IMR-90 (cell line): ENCODE data around the gene RIBC1. TPM values are rescaled to one million over a fixed set of nuclear protein-coding genes. Genes with fewer than 3 reads are reported as not detected.

Experiments
- ATAC-seq: fragments of 200-7000 bp; cut with Tn5 transposase; 2 replicates; pipeline ENCODE4 v1.9.1; 2020; ENCODE audit warnings: low read depth, mild to moderate bottlenecking, moderate library complexity
- BruUV-seq: library from RNA; stranded (reverse); fragments of 400-500 nt; replicated peaks from 2 replicates; lab custom pipeline; 2021; lab: Mats Ljungman, UMichigan
- CTCF ChIA-PET: fragments of 300-600 bp; formaldehyde crosslinking; extraction: SDS; loops from one replicate; lab custom pipeline; 2021; ENCODE audit warnings: antibody characterized with exemption; lab: Yijun Ruan, JAX
- POLR2A ChIA-PET: fragments of 300-600 bp; sonication (Branson Sonifier 250); formaldehyde crosslinking; loops from one replicate; lab custom pipeline; 2022; ENCODE audit warnings: antibody characterized with exemption; ENCODE audit not compliant: unreplicated experiment; lab: Charles Lee
- DNase-seq: peaks from one replicate; pipeline ENCODE4 v3.0.0; 2013
- H2AFZ ChIP-seq: replicated peaks from 2 replicates; pipeline ENCODE3; 2013; ENCODE audit warnings: low read length, mild to moderate bottlenecking; ENCODE audit not compliant: poor library complexity
- H2AK5ac ChIP-seq: 2 replicates; pipeline ENCODE4 v1.6.1; 2013; ENCODE audit warnings: low read depth, low read length, inconsistent platforms
- H2AK9ac ChIP-seq: replicated peaks from 2 replicates; pipeline ENCODE3; 2013; ENCODE audit warnings: mild to moderate bottlenecking, low read depth, low read length, moderate library complexity; ENCODE audit not compliant: poor library complexity
- H2BK120ac ChIP-seq: 2 replicates; pipeline ENCODE4 v1.6.1; 2013; ENCODE audit warnings: low read depth, low read length, inconsistent platforms
- H2BK15ac ChIP-seq: 3 replicates; pipeline ENCODE4 v1.6.1; 2013; ENCODE audit warnings: low read depth, low read length, inconsistent platforms
- H2BK20ac ChIP-seq: 2 replicates; pipeline ENCODE4 v1.6.1; 2013; ENCODE audit warnings: low read depth, mild to moderate bottlenecking, inconsistent platforms, low read length, moderate library complexity
- H2BK5ac ChIP-seq: 2 replicates; pipeline ENCODE4 v1.6.1; 2013; ENCODE audit warnings: mild to moderate bottlenecking, low read depth, low read length, inconsistent platforms; ENCODE audit not compliant: poor library complexity, severe bottlenecking
- H3K14ac ChIP-seq: replicated peaks from 2 replicates; pipeline ENCODE4 v1.6.1; 2013; ENCODE audit warnings: low read depth, low read length, inconsistent platforms
- H3K18ac ChIP-seq: 2 replicates; pipeline ENCODE4 v1.6.1; 2013; ENCODE audit warnings: low read depth, low read length, control low read depth
- H3K23ac ChIP-seq: 2 replicates; pipeline ENCODE4 v1.6.1; 2013; ENCODE audit warnings: low read depth, low read length, inconsistent platforms
- H3K27ac ChIP-seq: 2 replicates; pipeline ENCODE4 v1.5.1; 2013; ENCODE audit warnings: mild to moderate bottlenecking, control low read depth, low read length; ENCODE audit not compliant: insufficient read depth
- H3K27me3 ChIP-seq: 2 replicates; pipeline ENCODE4 v1.6.1; 2013; ENCODE audit warnings: low read length; ENCODE audit not compliant: control insufficient read depth, insufficient read depth
- H3K36me3 ChIP-seq: 2 replicates; pipeline ENCODE4 v1.6.1; 2013; ENCODE audit warnings: low read length, mixed read lengths; ENCODE audit not compliant: control insufficient read depth, insufficient read depth
- H3K4ac ChIP-seq: 2 replicates; pipeline ENCODE4 v1.6.1; 2013; ENCODE audit warnings: low read depth, low read length, inconsistent platforms
- H3K4me1 ChIP-seq: 2 replicates; pipeline ENCODE4 v1.6.1; 2013; ENCODE audit warnings: low read length, mixed read lengths; ENCODE audit not compliant: control insufficient read depth, insufficient read depth
- H3K4me2 ChIP-seq: 2 replicates; pipeline ENCODE4 v1.6.1; 2013; ENCODE audit warnings: low read depth, mild to moderate bottlenecking, control low read depth, low read length, moderate library complexity
- H3K4me3 ChIP-seq: 2 replicates; pipeline ENCODE4 v1.5.1; 2013; ENCODE audit warnings: low read depth, mild to moderate bottlenecking, control low read depth, low read length, moderate library complexity; ENCODE audit not compliant: insufficient read depth
- H3K56ac ChIP-seq: 2 replicates; pipeline ENCODE4 v1.6.1; 2013; ENCODE audit warnings: low read length, inconsistent platforms; ENCODE audit not compliant: insufficient read depth; ENCODE audit errors: extremely low read depth
- H3K79me1 ChIP-seq, 2 experiments: 2 replicates each; pipeline ENCODE4 v1.6.1; 2013; ENCODE audit warnings: low read length in 2 of 2, inconsistent platforms in 1 of 2, low read depth in 1 of 2
- H3K9ac ChIP-seq: 2 replicates; pipeline ENCODE4 v1.6.1; 2013; ENCODE audit warnings: low read depth, low read length, control low read depth
- H3K9me1 ChIP-seq: 2 replicates; pipeline ENCODE4 v1.6.1; 2013; ENCODE audit warnings: low read length, inconsistent platforms; ENCODE audit not compliant: insufficient read depth
- H3K9me3 ChIP-seq: 2 replicates; pipeline ENCODE4 v1.6.1; 2013; ENCODE audit warnings: low read length; ENCODE audit not compliant: control insufficient read depth, insufficient read depth
- H4K20me1 ChIP-seq: 2 replicates; pipeline ENCODE4 v1.6.1; 2013; ENCODE audit warnings: low read length, inconsistent platforms; ENCODE audit not compliant: insufficient read depth
- H4K5ac ChIP-seq: 2 replicates; pipeline ENCODE4 v1.6.1; 2013; ENCODE audit warnings: mild to moderate bottlenecking, low read depth, low read length, control low read depth
- H4K8ac ChIP-seq, 2 experiments: 2 replicates each; pipeline ENCODE4 v1.6.1; 2013; ENCODE audit warnings: low read depth in 2 of 2, low read length in 2 of 2, control low read depth in 1 of 2, inconsistent platforms in 1 of 2
- H4K91ac ChIP-seq: 2 replicates; pipeline ENCODE4 v1.6.1; 2013; ENCODE audit warnings: low read depth, low read length, inconsistent platforms; ENCODE audit not compliant: insufficient read depth
- WGBS, 2 experiments: methylation state at CpG; one replicate each; pipeline versions ENCODE4 v1.1.5 to v1.1.7; 2013; ENCODE audit warnings: missing lambda C conversion rate in 2 of 2; ENCODE audit not compliant: insufficient read length in 1 of 2; ENCODE audit errors: extremely low coverage in 2 of 2; 5-methylcytosine and 5-hydroxymethylcytosine counted together
- dilution Hi-C: fragments of 300-500 bp; cut with HindIII; formaldehyde crosslinking; loops from one replicate; pipeline ENCODE4 v1.14.3; 2018; ENCODE audit warnings: low sequenced_read_pairs; ENCODE audit not compliant: unreplicated experiment
- in situ Hi-C: fragments of 300-500 bp; cut with MboI; formaldehyde crosslinking; loops from 3 replicates; pipeline ENCODE4 v1.14.3; 2019; ENCODE audit warnings: low sequenced_read_pairs, inconsistent platforms, mixed read lengths
- intact Hi-C: fragments of 100-400 bp; cut with micrococcal nuclease; formaldehyde crosslinking; loops from 2 replicates; pipeline ENCODE4 v1.10.0; 2022
- polyA plus RNA-seq, 3 experiments: library from polyadenylated mRNA; depleted of rRNA; stranded (reverse); fragments of >200 nt; gene quantifications; 2 replicates each; pipeline ENCODE4 v1.2.3, GENCODE V29; 2012; ENCODE audit warnings: low replicate concordance in 1 of 3
- total RNA-seq: library from RNA; depleted of rRNA; stranded (reverse); fragments of >200 nt; gene quantifications from 2 replicates; pipeline ENCODE4 v1.2.3, GENCODE V29; 2012
- TF ChIP-seq, protein P1 (sequence below): fragments of 150-350 bp; IDR thresholded peaks from 2 replicates; pipeline ENCODE4 v1.6.1; 2016; ENCODE audit warnings: low read depth, mild to moderate bottlenecking, low read length, moderate library complexity, borderline replicate concordance

The RIBC1 gene
- total and polyA plus RNA-seq, 2 of the 4 experiments (the other 2 are of a cell fraction): 0.31 to 0.36 TPM

DNA sequence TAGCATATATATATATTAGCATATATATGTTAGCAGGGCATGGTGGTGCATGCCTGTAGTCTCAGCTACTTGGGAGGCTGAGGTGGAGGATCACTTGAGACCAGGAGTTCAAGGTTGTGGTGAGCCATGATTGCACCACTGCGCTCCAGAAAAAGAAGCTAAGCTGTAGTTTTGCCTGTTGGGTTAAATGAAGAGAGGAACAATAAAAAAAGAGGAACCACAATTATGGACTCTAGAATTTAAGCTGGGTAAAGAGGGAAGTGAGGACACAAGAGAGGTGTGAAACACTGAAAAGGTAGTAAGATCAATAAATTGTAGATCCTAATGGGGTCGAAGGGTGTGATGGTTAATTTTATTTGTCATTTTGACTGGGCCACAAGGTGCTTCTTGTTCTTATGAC lies 52.0 kb downstream of the RIBC1 start:
- no peak overlapping the region for H2BK15ac ChIP-seq
- no peaks in the 10 kb centered on the region for H3K79me1 ChIP-seq
- H3K18ac ChIP-seq: no peak overlapping the region
- H3K4me2 ChIP-seq: no peak overlapping the region
- H4K8ac ChIP-seq: no peak overlapping the region
- peaks cover 30% of the 10 kb centered on the region for H3K27me3 ChIP-seq
- H2BK5ac ChIP-seq: no peak overlapping the region
- no peaks in the 10 kb centered on the region; the same call in 1 of the 2 replicates for H3K4me1 ChIP-seq
- BruUV-seq: no TSS peak
- H2AK9ac ChIP-seq: no peak overlapping the region
- dilution Hi-C loops: no loop called here
- H4K5ac ChIP-seq: no peak overlapping the region
- intact Hi-C loops: no loop called here
- no peak overlapping the region for H2BK120ac ChIP-seq
- no peak for ATAC-seq
- no peaks in the 10 kb centered on the region for H3K36me3 ChIP-seq
- H4K20me1 ChIP-seq: no peaks in the 10 kb centered on the region
- H3K9me1 ChIP-seq: peaks cover 3% of the 10 kb centered on the region; the same call in 1 of the 2 replicates
- no peak overlapping the region for H3K23ac ChIP-seq
- no peak overlapping the region for H2AFZ ChIP-seq
- TF ChIP-seq, protein P1, sequence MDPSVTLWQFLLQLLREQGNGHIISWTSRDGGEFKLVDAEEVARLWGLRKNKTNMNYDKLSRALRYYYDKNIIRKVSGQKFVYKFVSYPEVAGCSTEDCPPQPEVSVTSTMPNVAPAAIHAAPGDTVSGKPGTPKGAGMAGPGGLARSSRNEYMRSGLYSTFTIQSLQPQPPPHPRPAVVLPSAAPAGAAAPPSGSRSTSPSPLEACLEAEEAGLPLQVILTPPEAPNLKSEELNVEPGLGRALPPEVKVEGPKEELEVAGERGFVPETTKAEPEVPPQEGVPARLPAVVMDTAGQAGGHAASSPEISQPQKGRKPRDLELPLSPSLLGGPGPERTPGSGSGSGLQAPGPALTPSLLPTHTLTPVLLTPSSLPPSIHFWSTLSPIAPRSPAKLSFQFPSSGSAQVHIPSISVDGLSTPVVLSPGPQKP: no peak
- H3K4ac ChIP-seq: no peak overlapping the region
- no peak for DNase-seq
- H3K9me3 ChIP-seq: no peaks in the 10 kb centered on the region
- no peak overlapping the region for H2AK5ac ChIP-seq
- WGBS, 2 experiments: 80% methylated on average over 1 of the region's 2 CpGs; no CpG with 5 or more reads in 1 of the 2 experiments
- H3K27ac ChIP-seq: no peak overlapping the region
- no peak overlapping the region for H2BK20ac ChIP-seq
- H3K14ac ChIP-seq: no peak overlapping the region
- H3K56ac ChIP-seq: no peak overlapping the region
- no peak overlapping the region for H3K4me3 ChIP-seq
- ChIA-PET CTCF (no interaction called here), POLR2A (no interaction called here)
- no peak overlapping the region for H4K91ac ChIP-seq
- H3K9ac ChIP-seq: no peak overlapping the region
- in situ Hi-C loops: no loop called here
